ENCODE measurements around the gene LIME1. TPM values are rescaled to one million over a fixed set of nuclear protein-coding genes. Genes with fewer than 3 reads are reported as not detected.

LIME1 gene
- total RNA-seq, 1 experiment from 2014 or later = 13.5 TPM

GRCh38 chr20:63746751-63747315 is 10.4 kb downstream of the LIME1 start:
- Histone ChIP-seq H4K91ac (ENCODE audit: insufficient read length, low read depth, low read length) (no peak overlapping the region), H3K23ac (ENCODE audit: insufficient read length, low read depth, low read length) (no peak overlapping the region), H3T11ph (ENCODE audit: low read length) (no peak overlapping the region), H3K27me3 (ENCODE audit: insufficient read depth, low read length) (no peaks in the 10 kb centered on the region), H2BK15ac (ENCODE audit: low read depth, low read length) (no peak overlapping the region), H3K79me2 (ENCODE audit: insufficient read depth, low read length) (no peaks in the 10 kb centered on the region), H3K9me3 (ENCODE audit: control insufficient read depth, low read depth, low read length) (no peaks in the 10 kb centered on the region), H2BK20ac (ENCODE audit: low read depth, low read length, poor library complexity, severe bottlenecking) (no peak overlapping the region), H3K4me2 (ENCODE audit: insufficient read depth, insufficient read length, low read length) (no peak overlapping the region), H3K14ac (ENCODE audit: insufficient read depth, low read length) (no peak overlapping the region), H3K4ac (ENCODE audit: low read depth, low read length) (no peak overlapping the region), H3K18ac (ENCODE audit: insufficient read length, low read depth, low read length) (no peak overlapping the region), H2BK120ac (ENCODE audit: low read depth, low read length, poor library complexity, severe bottlenecking) (no peak overlapping the region), H3K9ac (ENCODE audit: extremely low read depth, insufficient read length, low read length) (no peak overlapping the region), H2BK12ac (ENCODE audit: insufficient read length, low read depth, low read length) (no peak overlapping the region), H2AFZ (ENCODE audit: low read length) (no peak overlapping the region), H4K8ac (replicated peaks; ENCODE audit: insufficient read length, low read depth, low read length) (no peak overlapping the region), H4K20me1 (ENCODE audit: control insufficient read depth, insufficient read depth, insufficient read length) (no peaks in the 10 kb centered on the region), H2BK5ac (ENCODE audit: insufficient read length, low read length) (no peak overlapping the region), H3K56ac (ENCODE audit: insufficient read length, low read depth, low read length) (no peak overlapping the region), H4K5ac (ENCODE audit: insufficient read length, low read depth, low read length) (no peak overlapping the region), H3K4me1 (ENCODE audit: insufficient read depth, low read length) (no peaks in the 10 kb centered on the region; the same call in 1 of the 2 replicates), H2AK5ac (ENCODE audit: insufficient read length, low read length) (no peak overlapping the region), H3K23me2 (ENCODE audit: insufficient read length, low read depth, low read length, poor library complexity, severe bottlenecking) (no peaks in the 10 kb centered on the region), H3K79me1 (ENCODE audit: insufficient read depth, low read depth, low read length, poor library complexity, severe bottlenecking) (no peaks in the 10 kb centered on the region), H3K27ac (ENCODE audit: insufficient read length, low read depth, low read length) (no peak overlapping the region)
- TF ChIP-seq, protein P1, sequence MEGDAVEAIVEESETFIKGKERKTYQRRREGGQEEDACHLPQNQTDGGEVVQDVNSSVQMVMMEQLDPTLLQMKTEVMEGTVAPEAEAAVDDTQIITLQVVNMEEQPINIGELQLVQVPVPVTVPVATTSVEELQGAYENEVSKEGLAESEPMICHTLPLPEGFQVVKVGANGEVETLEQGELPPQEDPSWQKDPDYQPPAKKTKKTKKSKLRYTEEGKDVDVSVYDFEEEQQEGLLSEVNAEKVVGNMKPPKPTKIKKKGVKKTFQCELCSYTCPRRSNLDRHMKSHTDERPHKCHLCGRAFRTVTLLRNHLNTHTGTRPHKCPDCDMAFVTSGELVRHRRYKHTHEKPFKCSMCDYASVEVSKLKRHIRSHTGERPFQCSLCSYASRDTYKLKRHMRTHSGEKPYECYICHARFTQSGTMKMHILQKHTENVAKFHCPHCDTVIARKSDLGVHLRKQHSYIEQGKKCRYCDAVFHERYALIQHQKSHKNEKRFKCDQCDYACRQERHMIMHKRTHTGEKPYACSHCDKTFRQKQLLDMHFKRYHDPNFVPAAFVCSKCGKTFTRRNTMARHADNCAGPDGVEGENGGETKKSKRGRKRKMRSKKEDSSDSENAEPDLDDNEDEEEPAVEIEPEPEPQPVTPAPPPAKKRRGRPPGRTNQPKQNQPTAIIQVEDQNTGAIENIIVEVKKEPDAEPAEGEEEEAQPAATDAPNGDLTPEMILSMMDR (conservative IDR thresholded peaks at IDR 0.05) = no peak
- Mint-ChIP-seq H3K4me1 (peaks cover 3% of the 10 kb centered on the region in 2 experiments; a peak in 3 of 4 replicates), H3K27ac (no peak overlapping the region), H3K27me3 (ENCODE audit: low read depth) (no peaks in the 10 kb centered on the region), H3K36me3 (ENCODE audit: insufficient read depth in 1 of 3, low read depth in 3 of 3) (peaks cover 0 to 14% (median 14%) of the 10 kb centered on the region in 3 experiments; a peak in 4 of 7 replicates), H3K9me3 (no peaks in the 10 kb centered on the region), H3K4me3 (no peak overlapping the region)
- no CpG with 5 or more reads among the region's 47 CpGs for WGBS (ENCODE audit: extremely low coverage, insufficient read length, low lambda C conversion rate)
- no peak for DNase-seq
